ENCODE data around the gene ERGIC1.

ERGIC1 gene

DNA sequence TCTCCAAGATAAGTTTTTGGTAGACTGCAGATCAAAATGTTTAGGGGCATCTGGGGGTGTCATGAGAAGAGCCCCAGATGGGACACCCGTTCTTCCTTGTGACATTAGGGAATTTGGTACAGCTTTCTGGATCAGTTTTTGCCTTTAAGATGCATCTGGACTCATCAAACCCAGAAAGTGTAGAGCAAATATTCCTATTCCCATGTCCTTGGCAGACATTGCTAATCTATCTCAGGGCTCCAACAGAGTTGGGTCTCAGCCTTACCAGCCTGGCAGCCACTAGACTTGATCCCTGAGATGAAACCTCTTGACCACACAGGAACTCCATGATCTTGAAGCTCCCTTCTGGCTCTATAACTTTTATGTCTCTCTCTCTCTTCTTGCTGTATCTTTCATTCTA, 35.6 kb downstream of the ERGIC1 start:
- in situ Hi-C loops (cut with HindIII; ENCODE audit: low sequenced_read_pairs): no loop called here
- TF ChIP-seq, protein P1, sequence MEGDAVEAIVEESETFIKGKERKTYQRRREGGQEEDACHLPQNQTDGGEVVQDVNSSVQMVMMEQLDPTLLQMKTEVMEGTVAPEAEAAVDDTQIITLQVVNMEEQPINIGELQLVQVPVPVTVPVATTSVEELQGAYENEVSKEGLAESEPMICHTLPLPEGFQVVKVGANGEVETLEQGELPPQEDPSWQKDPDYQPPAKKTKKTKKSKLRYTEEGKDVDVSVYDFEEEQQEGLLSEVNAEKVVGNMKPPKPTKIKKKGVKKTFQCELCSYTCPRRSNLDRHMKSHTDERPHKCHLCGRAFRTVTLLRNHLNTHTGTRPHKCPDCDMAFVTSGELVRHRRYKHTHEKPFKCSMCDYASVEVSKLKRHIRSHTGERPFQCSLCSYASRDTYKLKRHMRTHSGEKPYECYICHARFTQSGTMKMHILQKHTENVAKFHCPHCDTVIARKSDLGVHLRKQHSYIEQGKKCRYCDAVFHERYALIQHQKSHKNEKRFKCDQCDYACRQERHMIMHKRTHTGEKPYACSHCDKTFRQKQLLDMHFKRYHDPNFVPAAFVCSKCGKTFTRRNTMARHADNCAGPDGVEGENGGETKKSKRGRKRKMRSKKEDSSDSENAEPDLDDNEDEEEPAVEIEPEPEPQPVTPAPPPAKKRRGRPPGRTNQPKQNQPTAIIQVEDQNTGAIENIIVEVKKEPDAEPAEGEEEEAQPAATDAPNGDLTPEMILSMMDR (IDR thresholded peaks at IDR 0.05; ENCODE audit: low read depth, low read length): no peak
- H3K4me3 ChIP-seq (ENCODE audit: low read depth, low read length): no peak overlapping the region

DNA sequence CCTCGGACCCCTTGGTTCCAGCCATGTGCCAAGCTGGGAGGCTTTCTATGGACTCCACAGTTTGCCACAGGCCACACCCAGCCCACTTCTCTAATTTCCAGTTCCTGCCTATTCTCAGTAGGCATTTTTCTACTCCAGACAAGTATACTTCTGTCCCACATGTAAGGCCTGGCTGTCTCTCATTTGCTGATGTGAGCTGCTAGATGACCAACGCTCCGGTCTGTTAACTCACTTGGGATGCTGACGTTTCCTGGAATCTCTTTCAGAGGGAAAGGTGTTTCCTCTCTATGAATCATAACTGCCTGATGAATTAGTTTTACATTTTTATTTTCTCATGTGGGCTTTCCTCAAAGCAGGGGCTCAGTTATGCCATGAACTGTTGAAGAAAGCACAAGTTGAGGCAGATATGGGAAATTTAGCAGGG, 36.3 kb downstream of the ERGIC1 start:
- DNase-seq (ENCODE audit: low read depth, low spot score): peak; percentile 94
- in situ Hi-C loops (cut with HindIII; ENCODE audit: low sequenced_read_pairs): no loop called here
- TF ChIP-seq, protein P1 (IDR thresholded peaks at IDR 0.05; ENCODE audit: low read depth, low read length): no peak
- no peak overlapping the region for H3K4me3 ChIP-seq (ENCODE audit: low read depth, low read length)

More for the DNA sequence above, 35.6 kb downstream of the ERGIC1 start:
- DNase-seq (ENCODE audit: low read depth, low spot score): no peak

DNA sequence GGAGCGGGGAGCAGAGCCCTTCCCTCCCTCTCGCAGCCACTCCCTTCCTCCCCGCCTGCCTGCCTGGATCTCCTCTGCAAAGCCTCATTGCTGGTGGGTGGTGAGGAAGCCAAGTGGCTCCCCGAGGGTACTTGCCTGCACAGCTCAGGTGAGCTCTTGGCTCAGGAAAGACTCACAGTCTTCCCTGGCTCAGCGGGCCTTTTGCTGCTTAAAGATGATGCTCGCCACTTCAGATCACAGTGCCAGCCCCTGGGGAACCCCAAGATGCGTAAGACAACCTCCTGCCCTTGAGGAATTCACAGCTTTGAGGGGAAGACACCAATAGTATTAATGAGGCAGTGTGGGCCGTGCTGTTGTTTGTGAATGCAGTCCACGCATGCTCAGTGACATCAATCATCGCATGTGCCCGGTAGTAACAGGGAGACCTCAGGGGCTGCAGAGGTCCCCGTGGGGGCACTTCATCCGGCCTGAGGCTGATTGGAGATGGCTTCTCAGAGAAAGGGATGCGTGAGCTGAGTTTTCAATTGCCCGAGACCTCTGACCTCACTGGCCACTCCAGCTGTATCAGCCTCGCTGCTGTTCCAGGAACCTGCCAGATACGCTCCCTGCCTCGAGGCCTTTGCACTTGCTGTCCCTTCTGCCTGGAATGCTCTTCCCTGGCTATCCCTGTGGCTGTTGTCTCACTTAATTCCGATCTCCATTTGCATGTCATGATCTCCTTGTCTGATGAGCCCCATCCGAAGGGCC, 36.8 kb downstream of the ERGIC1 start:
- no peak overlapping the region for H3K4me3 ChIP-seq (ENCODE audit: low read depth, low read length)
- in situ Hi-C loops (cut with HindIII; ENCODE audit: low sequenced_read_pairs): no loop called here
- no peak for DNase-seq (ENCODE audit: low read depth, low spot score)
- TF ChIP-seq, protein P1 (IDR thresholded peaks at IDR 0.05; ENCODE audit: low read depth, low read length): no peak

DNA sequence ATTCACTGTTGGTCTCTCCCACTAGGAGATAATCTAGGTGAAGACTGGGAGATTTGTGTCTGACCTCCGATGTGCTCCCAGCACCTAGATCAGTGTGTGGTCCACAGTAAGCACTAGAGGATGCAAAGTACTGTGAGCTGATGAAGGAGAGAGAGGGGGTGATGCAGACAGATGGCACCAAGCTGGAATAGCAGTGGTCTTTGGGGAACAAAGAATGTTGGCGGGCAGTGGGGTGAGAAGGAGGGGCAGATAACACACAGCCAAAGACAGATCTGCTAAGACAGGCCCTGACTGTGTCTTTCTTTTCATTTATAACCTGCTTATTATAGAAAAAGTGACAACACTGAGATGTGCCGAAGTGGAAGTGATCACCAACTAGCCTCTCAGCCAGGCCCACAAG, 37.5 kb downstream of the ERGIC1 start:
- no peak overlapping the region for H3K4me3 ChIP-seq (ENCODE audit: low read depth, low read length)
- no peak for DNase-seq (ENCODE audit: low read depth, low spot score)
- in situ Hi-C loops (cut with HindIII; ENCODE audit: low sequenced_read_pairs): no loop called here
- TF ChIP-seq, protein P1 (IDR thresholded peaks at IDR 0.05; ENCODE audit: low read depth, low read length): no peak

DNA sequence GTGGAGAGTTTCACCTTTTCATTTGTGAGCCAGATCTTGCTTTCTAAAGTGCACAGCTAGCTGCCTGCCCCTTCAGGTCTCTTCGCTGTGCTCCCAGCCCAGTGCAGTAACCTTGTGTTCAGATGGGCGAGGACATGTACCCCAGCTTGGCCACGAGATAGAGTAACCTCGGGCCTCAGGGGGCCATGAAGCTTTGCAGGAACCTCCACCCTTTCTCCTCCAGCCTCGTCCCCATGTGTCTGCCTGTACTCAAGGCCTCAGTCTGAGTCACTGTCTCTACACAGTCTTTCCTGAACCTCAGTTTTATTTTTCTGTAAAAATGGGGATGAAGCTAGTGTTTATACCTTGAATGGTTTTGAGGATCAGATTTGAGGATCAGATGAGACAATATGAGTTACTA, 37.9 kb downstream of the ERGIC1 start:
- TF ChIP-seq, protein P1 (IDR thresholded peaks at IDR 0.05; ENCODE audit: low read depth, low read length): no peak
- no peak overlapping the region for H3K4me3 ChIP-seq (ENCODE audit: low read depth, low read length)
- DNase-seq (ENCODE audit: low read depth, low spot score): peak; percentile 53
- in situ Hi-C loops (cut with HindIII; ENCODE audit: low sequenced_read_pairs): no loop called here

DNA sequence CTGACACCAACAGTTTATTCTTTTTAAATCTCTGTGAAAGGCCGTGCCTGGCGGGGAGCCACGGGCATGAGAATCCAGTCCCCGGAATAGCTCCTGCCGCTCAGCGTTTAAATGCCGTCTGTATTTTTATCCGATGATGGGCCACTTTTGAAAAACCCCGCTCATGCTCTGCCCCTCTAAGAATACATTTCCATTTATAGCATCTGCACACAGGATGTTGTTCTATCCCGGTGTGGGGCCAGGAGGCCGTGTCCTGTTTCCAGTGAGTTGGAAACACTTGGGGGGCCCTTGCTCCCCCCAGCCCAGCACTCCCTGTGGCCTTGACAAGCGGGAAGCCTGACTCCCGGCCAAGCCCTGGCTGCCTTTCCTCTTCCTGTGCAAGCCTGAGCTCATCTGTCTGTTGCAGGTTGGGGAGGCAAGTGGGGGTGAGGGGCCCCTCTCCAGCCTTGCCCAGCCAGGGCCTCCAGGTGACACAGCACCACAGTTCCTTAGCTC, 39.0 kb downstream of the ERGIC1 start:
- TF ChIP-seq, protein P1 (IDR thresholded peaks at IDR 0.05; ENCODE audit: low read depth, low read length): no peak
- H3K4me3 ChIP-seq (ENCODE audit: low read depth, low read length): no peak overlapping the region
- peak; percentile 94 for DNase-seq (ENCODE audit: low read depth, low spot score)
- in situ Hi-C loops (cut with HindIII; ENCODE audit: low sequenced_read_pairs): no loop called here
